Esophagus muscularis mucosa (tissue), 4 donors: Measurements from ENCODE around the gene SKAP2. TPM values are rescaled to one million over a fixed set of nuclear protein-coding genes. Genes with fewer than 3 reads are reported as not detected.

Experiments used
- DNase-seq: peaks from one replicate; pipeline ENCODE4 v3.0.0-alpha.2; 2017; ENCODE audit errors: extremely low spot score
- H3K27ac ChIP-seq, 4 donors: fragments of 200-600 bp; sonication (generic); replicated peaks in 1 of 4; 1 replicate in 3 of 4; 2 replicates in 1 of 4; pipeline ENCODE4 v1.5.1; 2016 to 2019; ENCODE audit warnings: mild to moderate bottlenecking in 1 of 4
- H3K27me3 ChIP-seq, 4 donors: fragments of 200-600 bp; sonication (generic); one replicate each; pipeline versions ENCODE4 v1.5.1 to v1.6.0; 2016 to 2019
- H3K36me3 ChIP-seq, 4 donors: fragments of 200-600 bp; sonication (generic); one replicate each; pipeline ENCODE4 v1.5.1; 2016 to 2019
- H3K4me1 ChIP-seq, 4 donors: fragments of 200-600 bp; sonication (generic); one replicate each; pipeline ENCODE4 v1.5.1; 2016 to 2019
- H3K4me3 ChIP-seq, 4 donors: fragments of 200-600 bp; sonication (generic); 1 replicate in 2 of 4; 2 replicates in 2 of 4; pipeline ENCODE4 v1.5.1; 2016 to 2019; ENCODE audit warnings: mild to moderate bottlenecking in 4 of 4, moderate library complexity in 1 of 4
- H3K9me3 ChIP-seq, 4 donors: fragments of 200-600 bp; sonication (generic); 1 replicate in 3 of 4; 2 replicates in 1 of 4; pipeline ENCODE4 v1.5.1; 2016 to 2019
- EP300 ChIP-seq: sonication (generic); formaldehyde crosslinking; IDR thresholded peaks from one replicate; pipeline ENCODE4 v1.6.1; 2017; ENCODE audit warnings: antibody characterized with exemption
- POLR2A ChIP-seq: fragments of 450-650 bp; IDR thresholded peaks from one replicate; pipeline ENCODE4 v1.6.1; 2017; ENCODE audit warnings: antibody characterized with exemption, moderate library complexity, mild to moderate bottlenecking, low read depth
- POLR2AphosphoS5 ChIP-seq, 2 donors: sonication (generic); formaldehyde crosslinking; IDR thresholded peaks; one replicate each; pipeline ENCODE4 v1.6.1; 2017; ENCODE audit warnings: antibody characterized with exemption in 2 of 2
- WGBS: methylation state at CpG from one replicate; pipeline ENCODE4 v1.1.5; 2018; 5-methylcytosine and 5-hydroxymethylcytosine counted together
- intact Hi-C: fragments of 100-400 bp; cut with DNase I; formaldehyde crosslinking; loops from one replicate; pipeline ENCODE4 v1.15.1; 2023
- total RNA-seq, 4 donors: library from RNA; depleted of rRNA; stranded (reverse); fragments of >200 nt; gene quantifications; one replicate each; pipeline versions ENCODE4 v1.1.0 to v1.2.1, GENCODE V29; 2016
- TF ChIP-seq, protein P1 (sequence below), 3 experiments: fragments of 200-600 bp in 2 of 3; fragments of 450-650 bp in 1 of 3; sonication (generic) in 2 of 3; IDR thresholded peaks; one replicate each; pipeline ENCODE4 v1.5.1; 2017 to 2019; ENCODE audit warnings: antibody characterized with exemption in 3 of 3, mild to moderate bottlenecking in 2 of 3, moderate library complexity in 1 of 3

Gene SKAP2
- total RNA-seq, 4 donors from 2014 or later: 44.2 to 47.1 (median 45.1) TPM

DNA sequence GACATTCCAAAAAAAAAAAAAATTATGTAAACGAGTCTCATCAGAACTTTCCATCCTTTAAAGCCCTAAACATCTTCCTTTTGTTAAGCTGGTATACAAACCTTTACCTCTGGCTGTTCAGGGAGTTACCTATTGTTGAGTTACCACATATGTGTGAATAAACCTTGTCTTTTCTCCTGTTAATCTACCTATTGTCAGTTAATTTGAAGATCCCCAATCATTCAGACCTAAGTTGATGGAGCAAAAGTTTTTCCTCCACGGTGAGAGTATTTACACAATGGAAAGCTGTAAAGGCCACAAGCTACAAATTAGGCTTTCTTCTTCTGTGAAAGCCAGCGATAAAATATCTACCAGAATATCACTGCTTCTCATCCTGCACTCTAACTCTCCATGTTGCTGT, 80.3 kb downstream of the SKAP2 start:
- Histone ChIP-seq H3K27ac (no peak overlapping the region), H3K4me1 (no peaks in the 10 kb centered on the region), H3K36me3 (no peaks in the 10 kb centered on the region), H3K9me3 (no peaks in the 10 kb centered on the region), H3K4me3 (no peak overlapping the region), H3K27me3 (no peaks in the 10 kb centered on the region)
- no peak for DNase-seq
- intact Hi-C loops: no loop called here
- WGBS: 77% methylated on average over 3 of the region's 3 CpGs
- TF ChIP-seq EP300: no peak
- no peak for TF ChIP-seq POLR2AphosphoS5 (IDR thresholded peaks at IDR 0.05)
- TF ChIP-seq POLR2A: no peak
- TF ChIP-seq, protein P1, sequence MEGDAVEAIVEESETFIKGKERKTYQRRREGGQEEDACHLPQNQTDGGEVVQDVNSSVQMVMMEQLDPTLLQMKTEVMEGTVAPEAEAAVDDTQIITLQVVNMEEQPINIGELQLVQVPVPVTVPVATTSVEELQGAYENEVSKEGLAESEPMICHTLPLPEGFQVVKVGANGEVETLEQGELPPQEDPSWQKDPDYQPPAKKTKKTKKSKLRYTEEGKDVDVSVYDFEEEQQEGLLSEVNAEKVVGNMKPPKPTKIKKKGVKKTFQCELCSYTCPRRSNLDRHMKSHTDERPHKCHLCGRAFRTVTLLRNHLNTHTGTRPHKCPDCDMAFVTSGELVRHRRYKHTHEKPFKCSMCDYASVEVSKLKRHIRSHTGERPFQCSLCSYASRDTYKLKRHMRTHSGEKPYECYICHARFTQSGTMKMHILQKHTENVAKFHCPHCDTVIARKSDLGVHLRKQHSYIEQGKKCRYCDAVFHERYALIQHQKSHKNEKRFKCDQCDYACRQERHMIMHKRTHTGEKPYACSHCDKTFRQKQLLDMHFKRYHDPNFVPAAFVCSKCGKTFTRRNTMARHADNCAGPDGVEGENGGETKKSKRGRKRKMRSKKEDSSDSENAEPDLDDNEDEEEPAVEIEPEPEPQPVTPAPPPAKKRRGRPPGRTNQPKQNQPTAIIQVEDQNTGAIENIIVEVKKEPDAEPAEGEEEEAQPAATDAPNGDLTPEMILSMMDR (IDR thresholded peaks at IDR 0.05): no peak

DNA sequence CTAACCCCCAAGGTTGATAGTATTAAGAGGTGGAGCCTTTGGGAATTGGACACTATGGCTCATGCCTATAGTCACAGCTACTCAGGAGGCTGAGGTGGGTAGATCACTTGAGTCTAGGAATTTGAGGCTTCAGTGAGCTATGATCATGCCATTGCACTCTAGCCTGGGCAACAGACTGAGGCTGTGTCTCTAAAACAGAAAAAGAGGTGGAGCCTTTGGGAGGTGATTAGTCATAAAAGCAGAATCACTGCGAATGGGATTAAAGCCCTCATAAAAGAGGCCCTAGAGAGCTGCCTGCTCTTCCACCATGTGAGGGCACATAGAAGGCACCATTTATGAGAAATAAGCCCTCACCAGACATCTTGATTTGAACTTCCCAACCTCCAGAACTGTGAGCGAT, 81.9 kb downstream of the SKAP2 start:
- Histone ChIP-seq H3K27ac (no peak overlapping the region), H3K4me1 (no peaks in the 10 kb centered on the region), H3K27me3 (no peaks in the 10 kb centered on the region), H3K36me3 (no peaks in the 10 kb centered on the region), H3K4me3 (no peak overlapping the region), H3K9me3 (no peaks in the 10 kb centered on the region)
- DNase-seq: no peak
- TF ChIP-seq, protein P1 (IDR thresholded peaks at IDR 0.05): no peak
- TF ChIP-seq POLR2AphosphoS5 (IDR thresholded peaks at IDR 0.05) (no peak), EP300 (no peak), POLR2A (no peak)
- intact Hi-C loops: no loop called here
- WGBS: 100% methylated on average over 2 of the region's 2 CpGs

DNA sequence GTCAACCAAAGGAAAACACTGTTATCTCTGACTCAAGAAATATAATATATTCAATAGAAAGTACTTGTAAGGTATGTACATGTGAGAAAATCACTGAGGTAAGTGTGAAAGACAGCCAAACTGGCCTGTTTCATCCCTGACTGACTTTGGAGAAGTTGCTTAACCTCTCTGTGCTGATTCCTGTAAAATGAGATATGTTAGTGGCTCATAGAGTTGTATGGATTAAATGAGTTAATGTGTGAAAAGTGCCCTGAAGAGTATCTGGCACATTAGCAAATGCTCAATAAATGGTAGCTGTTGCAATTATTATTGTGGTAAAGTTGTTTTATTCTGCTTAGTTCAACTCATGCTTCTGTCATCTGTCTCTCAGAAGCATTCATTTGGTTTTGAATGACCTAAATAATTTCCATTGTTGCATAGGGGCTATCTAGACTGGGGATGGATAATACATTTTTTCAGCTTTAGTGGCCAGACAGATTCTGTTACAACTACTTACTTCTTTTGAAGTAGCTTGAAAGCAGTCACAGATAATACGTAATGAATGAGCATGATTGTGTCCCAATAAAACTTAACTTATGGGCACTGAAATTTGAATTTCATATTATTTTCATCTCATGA, 84.3 kb downstream of the SKAP2 start:
- TF ChIP-seq, protein P1 (IDR thresholded peaks at IDR 0.05): no peak
- no peak for TF ChIP-seq EP300
- no peak for TF ChIP-seq POLR2A
- no peak for TF ChIP-seq POLR2AphosphoS5 (IDR thresholded peaks at IDR 0.05)
- H3K27ac ChIP-seq: no peak overlapping the region
- DNase-seq: no peak
- no peaks in the 10 kb centered on the region for H3K9me3 ChIP-seq
- no peaks in the 10 kb centered on the region for H3K36me3 ChIP-seq
- intact Hi-C loops: no loop called here
- H3K27me3 ChIP-seq: no peaks in the 10 kb centered on the region
- no peak overlapping the region for H3K4me3 ChIP-seq
- no peaks in the 10 kb centered on the region for H3K4me1 ChIP-seq
- 92% methylated on average over 1 of the region's 1 CpG for WGBS

DNA sequence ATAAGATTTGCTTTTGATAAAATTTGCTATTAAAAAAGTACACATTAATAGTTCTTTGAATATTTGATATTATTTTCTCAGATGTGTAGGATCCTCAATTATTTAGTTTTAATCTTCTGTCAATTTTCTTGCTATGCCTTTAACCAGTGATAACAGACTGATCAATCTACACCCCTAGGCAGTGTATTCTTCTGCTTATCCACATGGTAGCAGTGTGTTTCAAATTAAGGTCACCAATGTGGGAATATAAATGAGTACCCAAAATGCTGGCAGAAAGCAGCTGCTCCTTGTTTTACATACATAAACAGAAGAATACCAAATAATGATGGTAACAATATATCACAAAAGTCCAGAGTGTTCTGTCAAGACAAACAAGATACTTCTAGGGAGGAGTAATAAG, 87.0 kb downstream of the SKAP2 start:
- no peak overlapping the region for H3K27ac ChIP-seq
- no peak for TF ChIP-seq POLR2AphosphoS5 (IDR thresholded peaks at IDR 0.05)
- TF ChIP-seq, protein P1 (IDR thresholded peaks at IDR 0.05): no peak
- TF ChIP-seq POLR2A: no peak
- TF ChIP-seq EP300: no peak
- no peak overlapping the region for H3K4me3 ChIP-seq
- intact Hi-C loops: no loop called here
- no peaks in the 10 kb centered on the region for H3K9me3 ChIP-seq
- no peak for DNase-seq
- H3K27me3 ChIP-seq: no peaks in the 10 kb centered on the region
- no peaks in the 10 kb centered on the region for H3K4me1 ChIP-seq
- no peaks in the 10 kb centered on the region for H3K36me3 ChIP-seq

DNA sequence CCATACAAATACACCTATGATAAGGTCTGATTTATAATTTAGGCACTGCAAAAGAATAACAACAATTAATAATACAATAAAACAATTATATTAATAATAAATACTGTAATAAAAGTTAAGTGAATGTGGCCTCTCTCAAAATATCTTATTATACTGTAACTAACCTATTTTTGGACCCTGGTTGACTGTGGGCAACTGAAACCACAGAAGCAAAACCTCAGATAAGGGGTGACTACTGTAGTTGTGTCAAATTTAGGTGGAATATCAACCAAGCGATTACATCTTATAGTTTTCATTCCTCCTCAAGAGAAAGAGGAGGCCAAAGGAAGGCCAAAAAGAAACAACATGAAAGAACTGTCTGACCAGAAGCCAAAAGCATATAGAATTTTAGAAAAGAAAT, 103.9 kb downstream of the SKAP2 start:
- Histone ChIP-seq H3K4me1 (no peaks in the 10 kb centered on the region), H3K36me3 (no peaks in the 10 kb centered on the region), H3K27me3 (no peaks in the 10 kb centered on the region), H3K9me3 (no peaks in the 10 kb centered on the region), H3K27ac (no peak overlapping the region), H3K4me3 (no peak overlapping the region)
- intact Hi-C loops: no loop called here
- no peak for DNase-seq
- WGBS: 93% methylated on average over 1 of the region's 1 CpG
- no peak for TF ChIP-seq POLR2A
- no peak for TF ChIP-seq POLR2AphosphoS5 (IDR thresholded peaks at IDR 0.05)
- no peak for TF ChIP-seq EP300
- TF ChIP-seq, protein P1 (IDR thresholded peaks at IDR 0.05): no peak
